HEK293 (cell line): Measurements from ENCODE around the gene GGA1.

Experiments
- HOXC10 ChIP-seq: sonication (generic); formaldehyde crosslinking; IDR thresholded peaks from 2 replicates; pipeline ENCODE4 v1.8.1; 2023; ENCODE audit warnings: mild to moderate bottlenecking, missing genetic modification reagents
- MEIS1 ChIP-seq: sonication (generic); formaldehyde crosslinking; IDR thresholded peaks from 2 replicates; pipeline ENCODE4 v1.8.1; 2022; ENCODE audit warnings: missing genetic modification reagents, mild to moderate bottlenecking, borderline replicate concordance
- MZF1 ChIP-seq: fragments of 450-650 bp; formaldehyde crosslinking; IDR thresholded peaks from 2 replicates; pipeline ENCODE4 v1.5.1; 2017; ENCODE audit warnings: missing biosample characterization, missing genetic modification characterization, borderline replicate concordance
- REPIN1 ChIP-seq: fragments of 450-650 bp; formaldehyde crosslinking; IDR thresholded peaks from 2 replicates; pipeline ENCODE4 v1.5.1; 2017; ENCODE audit warnings: missing biosample characterization, missing genetic modification characterization, low read depth
- SETDB1 ChIP-seq: IDR thresholded peaks from one replicate; pipeline ENCODE4 v1.6.1; 2017; ENCODE audit warnings: mild to moderate bottlenecking, low read length, moderate library complexity, mixed read lengths; ENCODE audit not compliant: insufficient read length
- SP7 ChIP-seq: fragments of 450-650 bp; formaldehyde crosslinking; IDR thresholded peaks from 2 replicates; pipeline ENCODE4 v1.5.1; 2016; ENCODE audit warnings: missing biosample characterization, missing genetic modification characterization
- ZBTB1 ChIP-seq: fragments of 450-650 bp; formaldehyde crosslinking; IDR thresholded peaks from 2 replicates; pipeline ENCODE4 v1.5.1; 2016; ENCODE audit warnings: missing biosample characterization, missing genetic modification characterization
- ZBTB21 ChIP-seq: fragments of 450-650 bp; formaldehyde crosslinking; IDR thresholded peaks from 2 replicates; pipeline ENCODE4 v1.5.1; 2017; ENCODE audit warnings: missing biosample characterization, missing genetic modification characterization
- ZBTB7A ChIP-seq: fragments of 450-650 bp; formaldehyde crosslinking; IDR thresholded peaks from 2 replicates; pipeline ENCODE4 v1.5.1; 2016; ENCODE audit warnings: low read depth, missing biosample characterization, missing genetic modification characterization
- ZNF112 ChIP-seq: fragments of 450-650 bp; formaldehyde crosslinking; IDR thresholded peaks from 2 replicates; pipeline ENCODE4 v1.5.0; 2017; ENCODE audit warnings: missing biosample characterization, missing genetic modification characterization
- ZNF140 ChIP-seq: fragments of 450-650 bp; formaldehyde crosslinking; IDR thresholded peaks from 2 replicates; pipeline ENCODE4 v1.5.1; 2016; ENCODE audit warnings: missing biosample characterization, missing genetic modification characterization
- ZNF146 ChIP-seq: fragments of 450-650 bp; formaldehyde crosslinking; IDR thresholded peaks from 2 replicates; pipeline ENCODE4 v1.5.1; 2016; ENCODE audit warnings: missing biosample characterization, missing genetic modification characterization
- ZNF16 ChIP-seq: fragments of 450-650 bp; formaldehyde crosslinking; IDR thresholded peaks from 2 replicates; pipeline ENCODE4 v1.5.1; 2016; ENCODE audit warnings: low read depth, missing biosample characterization, missing genetic modification characterization
- ZNF202 ChIP-seq: fragments of 450-650 bp; formaldehyde crosslinking; IDR thresholded peaks from 2 replicates; pipeline ENCODE4 v1.5.1; 2016; ENCODE audit warnings: missing biosample characterization, missing genetic modification characterization, borderline replicate concordance
- ZNF335 ChIP-seq: fragments of 450-650 bp; formaldehyde crosslinking; conservative IDR thresholded peaks from 2 replicates; pipeline ENCODE4 v1.5.1; 2016; ENCODE audit warnings: missing biosample characterization, missing genetic modification characterization
- ZNF354C ChIP-seq: fragments of 450-650 bp; formaldehyde crosslinking; IDR thresholded peaks from 2 replicates; pipeline ENCODE4 v1.5.1; 2016; ENCODE audit warnings: missing biosample characterization, missing genetic modification characterization, low read depth, borderline replicate concordance
- ZNF560 ChIP-seq: fragments of 450-650 bp; formaldehyde crosslinking; IDR thresholded peaks from 2 replicates; pipeline ENCODE4 v1.5.1; 2017; ENCODE audit warnings: missing biosample characterization, missing genetic modification characterization, borderline replicate concordance
- ZNF585B ChIP-seq: fragments of 450-650 bp; formaldehyde crosslinking; IDR thresholded peaks from 2 replicates; pipeline ENCODE4 v1.5.1; 2016; ENCODE audit warnings: missing biosample characterization, missing genetic modification characterization
- ZNF600 ChIP-seq: fragments of 450-650 bp; formaldehyde crosslinking; IDR thresholded peaks from 2 replicates; pipeline ENCODE4 v1.5.1; 2016; ENCODE audit warnings: missing biosample characterization, missing genetic modification characterization
- ZNF626 ChIP-seq: fragments of 450-650 bp; sonication (Bioruptor Pico); formaldehyde crosslinking; IDR thresholded peaks from 2 replicates; pipeline ENCODE4 v1.5.1; 2018; ENCODE audit warnings: missing biosample characterization, missing genetic modification characterization, inconsistent platforms
- ZNF658 ChIP-seq: fragments of 450-650 bp; formaldehyde crosslinking; IDR thresholded peaks from 2 replicates; pipeline ENCODE4; 2016; ENCODE audit warnings: missing biosample characterization, missing genetic modification characterization
- ZNF670 ChIP-seq: fragments of 450-650 bp; formaldehyde crosslinking; IDR thresholded peaks from 2 replicates; pipeline ENCODE4 v1.5.1; 2016; ENCODE audit warnings: missing biosample characterization, missing genetic modification characterization, low read depth
- ZNF677 ChIP-seq: fragments of 450-650 bp; IDR thresholded peaks from 2 replicates; pipeline ENCODE4 v1.5.0; 2018; ENCODE audit warnings: missing biosample characterization, mild to moderate bottlenecking, missing genetic modification characterization, moderate library complexity
- ZNF76 ChIP-seq: fragments of 450-650 bp; formaldehyde crosslinking; IDR thresholded peaks from 2 replicates; pipeline ENCODE4; 2016; ENCODE audit warnings: low read depth, missing biosample characterization, missing genetic modification characterization, borderline replicate concordance
- ZNF792 ChIP-seq: fragments of 450-650 bp; formaldehyde crosslinking; IDR thresholded peaks from 2 replicates; pipeline ENCODE4 v1.5.1; 2016; ENCODE audit warnings: missing biosample characterization, missing genetic modification characterization
- ZSCAN23 ChIP-seq: fragments of 450-650 bp; formaldehyde crosslinking; IDR thresholded peaks from 2 replicates; pipeline ENCODE4 v1.5.1; 2016; ENCODE audit warnings: missing biosample characterization, missing genetic modification characterization
- TF ChIP-seq, protein P1 (sequence below): fragments of 450-650 bp; formaldehyde crosslinking; IDR thresholded peaks from 2 replicates; pipeline ENCODE4 v1.5.1; 2016; ENCODE audit warnings: missing biosample characterization, missing genetic modification characterization
- TF ChIP-seq, protein P2 (sequence below): fragments of 450-650 bp; formaldehyde crosslinking; IDR thresholded peaks from 2 replicates; pipeline ENCODE4 v1.5.1; 2016; ENCODE audit warnings: missing biosample characterization, missing genetic modification characterization
- TF ChIP-seq, protein P3 (sequence below): fragments of 450-650 bp; formaldehyde crosslinking; IDR thresholded peaks from 2 replicates; pipeline ENCODE4 v1.5.1; 2017; ENCODE audit warnings: missing biosample characterization, missing genetic modification characterization
- TF ChIP-seq, protein P4 (sequence below): fragments of 450-650 bp; formaldehyde crosslinking; IDR thresholded peaks from 2 replicates; pipeline ENCODE4 v1.5.1; 2016; ENCODE audit warnings: missing biosample characterization, missing genetic modification characterization
- TF ChIP-seq, protein P5 (sequence below): fragments of 450-650 bp; formaldehyde crosslinking; IDR thresholded peaks from 2 replicates; pipeline ENCODE4 v1.5.1; 2016; ENCODE audit warnings: missing biosample characterization, missing genetic modification characterization, borderline replicate concordance
- TF ChIP-seq, protein P6 (sequence below): fragments of 450-650 bp; formaldehyde crosslinking; IDR thresholded peaks from 2 replicates; pipeline ENCODE4 v1.5.1; 2016; ENCODE audit warnings: missing biosample characterization, missing genetic modification characterization

Gene GGA1

DNA sequence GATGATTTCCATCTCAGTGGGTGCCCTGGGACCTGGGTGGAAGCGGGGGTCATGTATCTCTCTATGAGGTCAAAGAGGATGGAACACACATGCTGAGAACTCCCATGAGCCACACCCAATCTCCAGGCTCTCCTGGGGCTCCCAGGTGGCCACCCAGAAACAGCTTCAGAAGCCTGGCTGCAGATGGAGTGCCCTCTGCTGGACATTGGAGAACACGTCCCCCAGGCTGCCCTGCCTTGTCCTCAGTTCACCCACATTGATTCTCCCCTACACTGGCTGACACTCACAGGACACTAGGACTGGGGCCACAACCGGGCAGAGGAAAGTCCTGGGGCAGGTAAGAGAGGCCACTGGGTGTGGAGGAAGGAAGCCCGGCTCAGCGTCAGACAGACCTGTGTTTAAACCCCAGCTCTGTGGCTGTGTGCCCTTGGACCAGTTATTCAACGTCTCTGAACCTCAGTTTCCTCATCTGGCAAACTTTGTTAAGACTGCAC lies 73.0 kb downstream of the GGA1 start (continued):
- TF ChIP-seq REPIN1 (tag by site-specific recombination) (no peak), ZBTB7A (tag by site-specific recombination) (no peak), ZNF140 (tag by site-specific recombination) (no peak), SETDB1 (no peak), ZNF335 (tag by site-specific recombination) (no peak), SP7 (tag by site-specific recombination) (peak; percentile 32), ZNF560 (tag by site-specific recombination) (no peak), ZBTB1 (tag by site-specific recombination) (no peak), ZNF76 (tag by site-specific recombination) (peak; percentile 60; the same call in 1 of the 2 replicates), MZF1 (tag by site-specific recombination) (no peak), ZSCAN23 (no peak), ZNF354C (tag by site-specific recombination) (no peak), ZNF146 (no peak), MEIS1 (CRISPR knock-in tag) (no peak), ZNF112 (no peak), ZNF792 (tag by site-specific recombination) (no peak), HOXC10 (CRISPR knock-in tag) (no peak), ZBTB21 (tag by site-specific recombination) (no peak), ZNF670 (no peak), ZNF677 (tag by site-specific recombination) (no peak), ZNF626 (tag by site-specific recombination) (no peak), ZNF202 (no peak), ZNF16 (tag by site-specific recombination) (no peak), ZNF585B (no peak), ZNF600 (tag by site-specific recombination) (no peak), ZNF658 (tag by site-specific recombination) (no peak)
- TF ChIP-seq, protein P1, sequence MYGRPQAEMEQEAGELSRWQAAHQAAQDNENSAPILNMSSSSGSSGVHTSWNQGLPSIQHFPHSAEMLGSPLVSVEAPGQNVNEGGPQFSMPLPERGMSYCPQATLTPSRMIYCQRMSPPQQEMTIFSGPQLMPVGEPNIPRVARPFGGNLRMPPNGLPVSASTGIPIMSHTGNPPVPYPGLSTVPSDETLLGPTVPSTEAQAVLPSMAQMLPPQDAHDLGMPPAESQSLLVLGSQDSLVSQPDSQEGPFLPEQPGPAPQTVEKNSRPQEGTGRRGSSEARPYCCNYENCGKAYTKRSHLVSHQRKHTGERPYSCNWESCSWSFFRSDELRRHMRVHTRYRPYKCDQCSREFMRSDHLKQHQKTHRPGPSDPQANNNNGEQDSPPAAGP (tag by site-specific recombination): no peak; the same call in 1 of the 2 replicates
- TF ChIP-seq, protein P2, sequence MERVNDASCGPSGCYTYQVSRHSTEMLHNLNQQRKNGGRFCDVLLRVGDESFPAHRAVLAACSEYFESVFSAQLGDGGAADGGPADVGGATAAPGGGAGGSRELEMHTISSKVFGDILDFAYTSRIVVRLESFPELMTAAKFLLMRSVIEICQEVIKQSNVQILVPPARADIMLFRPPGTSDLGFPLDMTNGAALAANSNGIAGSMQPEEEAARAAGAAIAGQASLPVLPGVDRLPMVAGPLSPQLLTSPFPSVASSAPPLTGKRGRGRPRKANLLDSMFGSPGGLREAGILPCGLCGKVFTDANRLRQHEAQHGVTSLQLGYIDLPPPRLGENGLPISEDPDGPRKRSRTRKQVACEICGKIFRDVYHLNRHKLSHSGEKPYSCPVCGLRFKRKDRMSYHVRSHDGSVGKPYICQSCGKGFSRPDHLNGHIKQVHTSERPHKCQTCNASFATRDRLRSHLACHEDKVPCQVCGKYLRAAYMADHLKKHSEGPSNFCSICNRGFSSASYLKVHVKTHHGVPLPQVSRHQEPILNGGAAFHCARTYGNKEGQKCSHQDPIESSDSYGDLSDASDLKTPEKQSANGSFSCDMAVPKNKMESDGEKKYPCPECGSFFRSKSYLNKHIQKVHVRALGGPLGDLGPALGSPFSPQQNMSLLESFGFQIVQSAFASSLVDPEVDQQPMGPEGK (tag by site-specific recombination): peak; percentile 40; the same call in 1 of the 2 replicates
- TF ChIP-seq, protein P3, sequence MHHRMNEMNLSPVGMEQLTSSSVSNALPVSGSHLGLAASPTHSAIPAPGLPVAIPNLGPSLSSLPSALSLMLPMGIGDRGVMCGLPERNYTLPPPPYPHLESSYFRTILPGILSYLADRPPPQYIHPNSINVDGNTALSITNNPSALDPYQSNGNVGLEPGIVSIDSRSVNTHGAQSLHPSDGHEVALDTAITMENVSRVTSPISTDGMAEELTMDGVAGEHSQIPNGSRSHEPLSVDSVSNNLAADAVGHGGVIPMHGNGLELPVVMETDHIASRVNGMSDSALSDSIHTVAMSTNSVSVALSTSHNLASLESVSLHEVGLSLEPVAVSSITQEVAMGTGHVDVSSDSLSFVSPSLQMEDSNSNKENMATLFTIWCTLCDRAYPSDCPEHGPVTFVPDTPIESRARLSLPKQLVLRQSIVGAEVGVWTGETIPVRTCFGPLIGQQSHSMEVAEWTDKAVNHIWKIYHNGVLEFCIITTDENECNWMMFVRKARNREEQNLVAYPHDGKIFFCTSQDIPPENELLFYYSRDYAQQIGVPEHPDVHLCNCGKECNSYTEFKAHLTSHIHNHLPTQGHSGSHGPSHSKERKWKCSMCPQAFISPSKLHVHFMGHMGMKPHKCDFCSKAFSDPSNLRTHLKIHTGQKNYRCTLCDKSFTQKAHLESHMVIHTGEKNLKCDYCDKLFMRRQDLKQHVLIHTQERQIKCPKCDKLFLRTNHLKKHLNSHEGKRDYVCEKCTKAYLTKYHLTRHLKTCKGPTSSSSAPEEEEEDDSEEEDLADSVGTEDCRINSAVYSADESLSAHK (tag by site-specific recombination): no peak
- TF ChIP-seq, protein P4, sequence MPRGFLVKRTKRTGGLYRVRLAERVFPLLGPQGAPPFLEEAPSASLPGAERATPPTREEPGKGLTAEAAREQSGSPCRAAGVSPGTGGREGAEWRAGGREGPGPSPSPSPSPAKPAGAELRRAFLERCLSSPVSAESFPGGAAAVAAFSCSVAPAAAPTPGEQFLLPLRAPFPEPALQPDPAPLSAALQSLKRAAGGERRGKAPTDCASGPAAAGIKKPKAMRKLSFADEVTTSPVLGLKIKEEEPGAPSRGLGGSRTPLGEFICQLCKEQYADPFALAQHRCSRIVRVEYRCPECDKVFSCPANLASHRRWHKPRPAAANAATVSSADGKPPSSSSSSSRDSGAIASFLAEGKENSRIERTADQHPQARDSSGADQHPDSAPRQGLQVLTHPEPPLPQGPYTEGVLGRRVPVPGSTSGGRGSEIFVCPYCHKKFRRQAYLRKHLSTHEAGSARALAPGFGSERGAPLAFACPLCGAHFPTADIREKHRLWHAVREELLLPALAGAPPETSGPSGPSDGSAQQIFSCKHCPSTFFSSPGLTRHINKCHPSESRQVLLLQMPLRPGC (tag by site-specific recombination): no peak
- TF ChIP-seq, protein P5, sequence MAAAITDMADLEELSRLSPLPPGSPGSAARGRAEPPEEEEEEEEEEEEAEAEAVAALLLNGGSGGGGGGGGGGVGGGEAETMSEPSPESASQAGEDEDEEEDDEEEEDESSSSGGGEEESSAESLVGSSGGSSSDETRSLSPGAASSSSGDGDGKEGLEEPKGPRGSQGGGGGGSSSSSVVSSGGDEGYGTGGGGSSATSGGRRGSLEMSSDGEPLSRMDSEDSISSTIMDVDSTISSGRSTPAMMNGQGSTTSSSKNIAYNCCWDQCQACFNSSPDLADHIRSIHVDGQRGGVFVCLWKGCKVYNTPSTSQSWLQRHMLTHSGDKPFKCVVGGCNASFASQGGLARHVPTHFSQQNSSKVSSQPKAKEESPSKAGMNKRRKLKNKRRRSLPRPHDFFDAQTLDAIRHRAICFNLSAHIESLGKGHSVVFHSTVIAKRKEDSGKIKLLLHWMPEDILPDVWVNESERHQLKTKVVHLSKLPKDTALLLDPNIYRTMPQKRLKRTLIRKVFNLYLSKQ (tag by site-specific recombination): no peak
- TF ChIP-seq, protein P6, sequence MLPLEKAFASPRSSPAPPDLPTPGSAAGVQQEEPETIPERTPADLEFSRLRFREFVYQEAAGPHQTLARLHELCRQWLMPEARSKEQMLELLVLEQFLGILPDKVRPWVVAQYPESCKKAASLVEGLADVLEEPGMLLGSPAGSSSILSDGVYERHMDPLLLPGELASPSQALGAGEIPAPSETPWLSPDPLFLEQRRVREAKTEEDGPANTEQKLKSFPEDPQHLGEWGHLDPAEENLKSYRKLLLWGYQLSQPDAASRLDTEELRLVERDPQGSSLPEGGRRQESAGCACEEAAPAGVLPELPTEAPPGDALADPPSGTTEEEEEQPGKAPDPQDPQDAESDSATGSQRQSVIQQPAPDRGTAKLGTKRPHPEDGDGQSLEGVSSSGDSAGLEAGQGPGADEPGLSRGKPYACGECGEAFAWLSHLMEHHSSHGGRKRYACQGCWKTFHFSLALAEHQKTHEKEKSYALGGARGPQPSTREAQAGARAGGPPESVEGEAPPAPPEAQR: no peak
